Gastroesophageal sphincter (tissue), 3 donors: Measurements from ENCODE around the gene CLDN5.

Experiments
- CTCF ChIP-seq, 4 experiments: fragments of 200-600 bp in 2 of 4; fragments of 450-650 bp in 2 of 4; sonication (generic) in 1 of 4; IDR thresholded peaks; one replicate each; pipeline ENCODE4 v1.5.1; 2017 to 2019; ENCODE audit warnings: antibody characterized with exemption in 4 of 4, mild to moderate bottlenecking in 2 of 4, moderate library complexity in 2 of 4
- EP300 ChIP-seq: sonication (generic); formaldehyde crosslinking; IDR thresholded peaks from one replicate; pipeline ENCODE4 v1.6.1; 2017; ENCODE audit warnings: antibody characterized with exemption, mild to moderate bottlenecking
- POLR2A ChIP-seq, 2 donors: fragments of 450-650 bp; IDR thresholded peaks; one replicate each; pipeline ENCODE4 v1.6.1; 2017; ENCODE audit warnings: antibody characterized with exemption in 2 of 2, mild to moderate bottlenecking in 2 of 2, moderate library complexity in 1 of 2
- POLR2AphosphoS5 ChIP-seq: sonication (generic); formaldehyde crosslinking; IDR thresholded peaks from one replicate; pipeline ENCODE4 v1.6.1; 2017; ENCODE audit warnings: antibody characterized with exemption

GRCh38 chr22:19537941-19538488 lies 13.8 kb upstream of the CLDN5 start:
- TF ChIP-seq CTCF (IDR thresholded peaks at IDR 0.05) (no peak), POLR2AphosphoS5 (no peak), EP300 (no peak), POLR2A (IDR thresholded peaks at IDR 0.05) (no peak)
